ENCODE results near the gene CHMP2B. TPM values are rescaled to one million over a fixed set of nuclear protein-coding genes. Genes with fewer than 3 reads are reported as not detected.

The CHMP2B gene
- total and polyA plus RNA-seq, 4 donors = 29.7 to 51.3 (median 45.9) TPM

Small RNA genes lying within 50 kb of the gene (microRNA-seq; reads per million reads assigned to microRNA genes)
- gene MIR4795 = 0 reads per million in 2 donors

Other genes starting within 250 kb of the CHMP2B start
- gene VGLL3, start 236.2 kb upstream of the CHMP2B start, total RNA-seq = 100 to 1,000 TPM in 1 of 2 donors, 10 to 100 TPM in 1; 49.8 to 155 TPM
- gene VGLL3, start 236.2 kb upstream of the CHMP2B start, polyA plus RNA-seq = 10 to 100 TPM; 10.8 to 11.2 TPM
- not detected for gene POU1F1, start 49.3 kb downstream of the CHMP2B start, total RNA-seq
- gene POU1F1, start 49.3 kb downstream of the CHMP2B start, polyA plus RNA-seq = not detected

All from aorta (tissue), 4 donors.